GM12878 (cell line): Measurements from ENCODE around the gene STAT3. TPM values are rescaled to one million over a fixed set of nuclear protein-coding genes. Genes with fewer than 3 reads are reported as not detected.

Source experiments
- ATAC-seq: fragments of 200-7000 bp; cut with Tn5 transposase; 3 replicates; pipeline ENCODE4 v1.9.1; 2020; ENCODE audit warnings: mild to moderate bottlenecking, moderate library complexity
- BruUV-seq: library from RNA; stranded (reverse); fragments of 400-500 nt; replicated peaks from 2 replicates; lab custom pipeline; 2021; lab: Mats Ljungman, UMichigan
- CTCF ChIA-PET: fragments of 300-600 bp; sonication (Branson Sonifier 250); formaldehyde crosslinking; extraction: SDS; loops from one replicate; lab custom pipeline; 2021; ENCODE audit warnings: inconsistent platforms; lab: Yijun Ruan, JAX
- POLR2A ChIA-PET: fragments of 350-600 bp; formaldehyde crosslinking; extraction: SDS; loops from one replicate; lab custom pipeline; 2021; ENCODE audit warnings: inconsistent platforms; lab: Charles Lee
- RAD21 ChIA-PET: fragments of 300-600 bp; sonication (Branson Sonifier 250); formaldehyde crosslinking; loops from one replicate; lab custom pipeline; 2023; ENCODE audit warnings: antibody characterized with exemption; ENCODE audit not compliant: unreplicated experiment; lab: Charles Lee
- SMC1A ChIA-PET: fragments of 300-600 bp; sonication (Branson Sonifier 250); formaldehyde crosslinking; loops from one replicate; lab custom pipeline; 2023; ENCODE audit not compliant: unreplicated experiment, uncharacterized antibody; lab: Charles Lee
- DNase-seq: peaks from one replicate; pipeline ENCODE4 v3.0.0-alpha.2; 2011; ENCODE audit warnings: low read depth, low spot score
- FAIRE-seq: peaks from 3 replicates; lab custom pipeline; 2011; peaks lifted over from hg19 to GRCh38; lab: Jason Lieb, UNC
- H2AFZ ChIP-seq: 2 replicates; pipeline ENCODE4 v1.6.0; 2011; ENCODE audit warnings: low read depth, low read length, control low read depth; ENCODE audit not compliant: control insufficient read depth
- H3K27ac ChIP-seq: 2 replicates; pipeline ENCODE4 v1.5.1; 2011; ENCODE audit warnings: control low read depth; ENCODE audit not compliant: control insufficient read depth, insufficient read depth
- H3K27me3 ChIP-seq, 2 experiments: replicated peaks in 1 of 2; 2 replicates each; pipeline versions ENCODE4 v1.6.0 to v1.6.1; 2011; ENCODE audit warnings: low read length in 1 of 2; ENCODE audit not compliant: control insufficient read depth in 2 of 2, insufficient read depth in 2 of 2
- H3K36me3 ChIP-seq, 2 experiments: 2 replicates each; pipeline ENCODE4 v1.5.1; 2011; ENCODE audit warnings: low read length in 1 of 2; ENCODE audit not compliant: control insufficient read depth in 2 of 2, insufficient read depth in 2 of 2
- H3K4me1 ChIP-seq: 2 replicates; pipeline ENCODE4 v1.6.1; 2011; ENCODE audit warnings: mild to moderate bottlenecking, low read length, moderate library complexity, mixed read lengths; ENCODE audit not compliant: control insufficient read depth, insufficient read depth
- H3K4me2 ChIP-seq: 2 replicates; pipeline ENCODE4 v1.6.0; 2011; ENCODE audit warnings: control low read depth; ENCODE audit not compliant: control insufficient read depth, insufficient read depth
- H3K4me3 ChIP-seq: fragments of 200-600 bp; sonication (generic); 2 replicates; pipeline ENCODE4 v1.5.1; 2016
- H3K79me2 ChIP-seq: 2 replicates; pipeline ENCODE4 v1.6.0; 2011; ENCODE audit warnings: low read length; ENCODE audit not compliant: control insufficient read depth, insufficient read depth
- H3K9ac ChIP-seq: 2 replicates; pipeline ENCODE4 v1.8.0; 2011; ENCODE audit warnings: low read length, control low read depth, mixed read lengths; ENCODE audit not compliant: control insufficient read depth, insufficient read depth
- H3K9me3 ChIP-seq: replicated peaks from 3 replicates; pipeline ENCODE4 v1.5.1; 2011; ENCODE audit warnings: mild to moderate bottlenecking, low read length; ENCODE audit not compliant: control insufficient read depth, insufficient read depth
- H4K20me1 ChIP-seq: 2 replicates; pipeline ENCODE4 v1.6.0; 2011; ENCODE audit not compliant: control insufficient read depth, insufficient read depth
- CHD4 ChIP-seq: fragments of 200-600 bp; sonication (generic); IDR thresholded peaks from 2 replicates; pipeline ENCODE4 v1.6.1; 2016; ENCODE audit warnings: mild to moderate bottlenecking
- E2F8 ChIP-seq: fragments of 450-650 bp; IDR thresholded peaks from 2 replicates; pipeline ENCODE4 v1.6.1; 2018; ENCODE audit warnings: mild to moderate bottlenecking, low read depth, moderate library complexity; ENCODE audit not compliant: partially characterized antibody
- EGR1 ChIP-seq, 2 experiments: IDR thresholded peaks; 1 replicate in 1 of 2; 2 replicates in 1 of 2; pipeline ENCODE4 v1.6.1; 2011 to 2012; ENCODE audit warnings: low read depth in 2 of 2, low read length in 2 of 2, borderline replicate concordance in 1 of 2, mild to moderate bottlenecking in 1 of 2, moderate library complexity in 1 of 2
- EZH2 ChIP-seq: IDR thresholded peaks from 2 replicates; pipeline ENCODE4 v1.6.1; 2012; ENCODE audit warnings: low read depth, mild to moderate bottlenecking, control low read depth, inconsistent platforms, low read length, borderline replicate concordance; ENCODE audit not compliant: control insufficient read depth
- MEF2B ChIP-seq: fragments of 450-650 bp; IDR thresholded peaks from 2 replicates; pipeline ENCODE4 v1.6.1; 2018; ENCODE audit warnings: mild to moderate bottlenecking, moderate library complexity; ENCODE audit not compliant: partially characterized antibody, poor library complexity, severe bottlenecking
- NFYA ChIP-seq: IDR thresholded peaks from 2 replicates; pipeline ENCODE4 v1.6.1; 2011; ENCODE audit warnings: low read depth, mild to moderate bottlenecking, low read length, improper control_type of control experiment, borderline replicate concordance
- SMAD1 ChIP-seq: fragments of 450-650 bp; IDR thresholded peaks from 2 replicates; pipeline ENCODE4 v1.6.1; 2018; ENCODE audit warnings: mild to moderate bottlenecking, low read depth; ENCODE audit not compliant: partially characterized antibody
- SREBF2 ChIP-seq: IDR thresholded peaks from 2 replicates; pipeline ENCODE4 v1.6.1; 2012; ENCODE audit warnings: mild to moderate bottlenecking, low read length
- ZNF207 ChIP-seq: fragments of 450-650 bp; IDR thresholded peaks from 2 replicates; pipeline ENCODE4 v1.6.1; 2014; ENCODE audit warnings: antibody characterized with exemption, mild to moderate bottlenecking, borderline replicate concordance
- ZNF274 ChIP-seq: IDR thresholded peaks from one replicate; pipeline ENCODE4 v1.8.0; 2011; ENCODE audit not compliant: insufficient read length, insufficient read depth
- WGBS: methylation state at CpG from one replicate; pipeline ENCODE4 v1.1.6; 2016; ENCODE audit warnings: low lambda C conversion rate; ENCODE audit not compliant: insufficient replicate concordance, insufficient coverage; ENCODE audit errors: missing lambda C conversion rate; 5-methylcytosine and 5-hydroxymethylcytosine counted together
- in situ Hi-C: fragments of 300-500 bp; cut with MboI; formaldehyde crosslinking; loops from 9 replicates; pipeline ENCODE4 v1.14.3; 2018; ENCODE audit warnings: mixed read lengths
- intact Hi-C: fragments of 100-400 bp; cut with micrococcal nuclease; formaldehyde crosslinking; loops from one replicate; pipeline ENCODE4 v1.14.2; 2022; ENCODE audit not compliant: unreplicated experiment
- polyA plus RNA-seq, 11 experiments: library from polyadenylated mRNA; depleted of rRNA in 4 of 11; unstranded in 6 of 11; stranded (reverse) in 5 of 11; fragments of >200 nt; fragmentation: Nextera tagmentation in 4 of 11; fragmentation: Illumina TruSeq in 1 of 11; extraction: Ambion mirVana in 4 of 11; extraction: Trizol in 1 of 11; gene quantifications; 1 replicate in 1 of 11; 2 replicates in 10 of 11; pipeline versions ENCODE4 v1.2.1 to v1.2.3, GENCODE V29; 2011 to 2016; ENCODE audit warnings: inconsistent platforms in 2 of 11, missing spikeins in 2 of 11, low read depth in 1 of 11
- total RNA-seq, 4 experiments: library from RNA; depleted of rRNA in 3 of 4; stranded (reverse); fragments of >200 nt in 3 of 4; fragmentation: Illumina TruSeq in 1 of 4; extraction: Trizol in 1 of 4; gene quantifications; 2 replicates each; pipeline versions ENCODE4 v1.2.1 to v1.2.3, GENCODE V29; 2013 to 2021

Gene STAT3
- total and polyA plus RNA-seq, 10 of the 15 experiments (the other 5 are each of a cell fraction or from before 2014, with no cell fraction given) = 18.4 to 96.4 (median 60.9) TPM

- Histone ChIP-seq H3K9ac (no peak overlapping the region), H3K4me2 (no peak overlapping the region), H3K79me2 (no peaks in the 10 kb centered on the region), H3K36me3 (no peaks in the 10 kb centered on the region), H4K20me1 (no peaks in the 10 kb centered on the region; the same call in 1 of the 2 replicates), H3K27ac (no peak overlapping the region), H2AFZ (no peak overlapping the region), H3K4me1 (peaks cover 4% of the 10 kb centered on the region; the same call in 1 of the 2 replicates), H3K9me3 (no peaks in the 10 kb centered on the region), H3K4me3 (no peak overlapping the region), H3K27me3 (no peaks in the 10 kb centered on the region)
- in situ Hi-C loops = no loop called here
- ChIA-PET SMC1A (interaction anchor here (0.9 to 22.3 kb wide), 22 partner anchors 9 to 291 kb away, joined by 3 to 528 read pairs (median 4); partner anchors contain the start of genes HCRT and KCNH4), RAD21 (interaction anchor here (0.6 to 11.0 kb wide), 23 partner anchors 8 to 291 kb away, joined by 3 to 373 read pairs (median 4); partner anchors contain the start of genes GHDC, KAT2A and KCNH4), POLR2A (interaction anchor here (0.6 to 1.0 kb wide), 2 partner anchors 13 to 185 kb away, joined by 4 to 5 read pairs; no protein-coding TSS in a partner anchor), CTCF (interaction anchor here (0.6 to 16.2 kb wide), 47 partner anchors 8 to 389 kb away, joined by 3 to 732 read pairs (median 5); partner anchors contain the start of genes DNAJC7, GHDC, HCRT and KCNH4)
- DNase-seq = no peak
- ATAC-seq = no peak
- FAIRE-seq = no peak
- BruUV-seq = no TSS peak
- WGBS = 83% methylated on average over 5 of the region's 5 CpGs
- no peak for TF ChIP-seq EGR1 (IDR thresholded peaks at IDR 0.05; ENCODE audit: borderline replicate concordance in 1 of 2, low read depth in 2 of 2, low read length in 2 of 2)
- TF ChIP-seq CHD4 = no peak
- no peak for TF ChIP-seq SREBF2
- no peak for TF ChIP-seq ZNF207
- TF ChIP-seq ZNF274 = no peak
- TF ChIP-seq MEF2B = no peak
- TF ChIP-seq E2F8 = no peak
- TF ChIP-seq SMAD1 = no peak
- TF ChIP-seq EZH2 = no peak
- no peak for TF ChIP-seq NFYA
- intact Hi-C loops = loop anchor here (1.0 to 10.0 kb wide), 5 partner anchors 84 to 222 kb away; partner anchors contain the start of genes HCRT and KCNH4
Observed at GRCh38 chr17:42406615-42407288, 18.5 kb upstream of the STAT3 start.
